ENCODE results near the gene KRTAP12-4. TPM values are rescaled to one million over a fixed set of nuclear protein-coding genes. Genes with fewer than 3 reads are reported as not detected.
A peak's percentile ranks its signal among the peaks of the same experiment; 100 is the strongest.
"Not testable (repeated sequence)": the region's sequence is repeated elsewhere in the genome, so short reads cannot be mapped to it uniquely, and the experiment has no call there.

Gene KRTAP12-4
- total RNA-seq, 4 donors from 2014 or later: not detected

DNA sequence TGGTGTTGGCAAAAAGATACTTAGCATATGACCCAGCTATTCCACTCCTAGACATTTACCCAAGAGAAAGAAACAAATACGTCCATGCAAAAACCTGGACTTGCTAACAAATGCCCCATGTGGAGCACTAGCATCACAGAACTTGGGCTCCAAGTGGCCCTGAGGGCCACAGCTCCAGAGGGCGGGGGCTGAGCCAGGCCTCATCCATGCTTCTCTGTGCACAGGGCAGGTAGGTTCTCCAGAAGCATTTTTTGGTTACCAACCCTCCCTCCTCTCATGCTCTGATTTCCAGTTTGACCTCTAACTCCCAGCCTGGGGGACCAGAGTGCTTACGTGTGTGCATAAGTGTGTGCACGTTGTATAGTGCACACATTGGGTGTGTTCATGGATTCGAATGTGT is 10.2 kb upstream of the KRTAP12-4 start:
- TF ChIP-seq, protein P1, sequence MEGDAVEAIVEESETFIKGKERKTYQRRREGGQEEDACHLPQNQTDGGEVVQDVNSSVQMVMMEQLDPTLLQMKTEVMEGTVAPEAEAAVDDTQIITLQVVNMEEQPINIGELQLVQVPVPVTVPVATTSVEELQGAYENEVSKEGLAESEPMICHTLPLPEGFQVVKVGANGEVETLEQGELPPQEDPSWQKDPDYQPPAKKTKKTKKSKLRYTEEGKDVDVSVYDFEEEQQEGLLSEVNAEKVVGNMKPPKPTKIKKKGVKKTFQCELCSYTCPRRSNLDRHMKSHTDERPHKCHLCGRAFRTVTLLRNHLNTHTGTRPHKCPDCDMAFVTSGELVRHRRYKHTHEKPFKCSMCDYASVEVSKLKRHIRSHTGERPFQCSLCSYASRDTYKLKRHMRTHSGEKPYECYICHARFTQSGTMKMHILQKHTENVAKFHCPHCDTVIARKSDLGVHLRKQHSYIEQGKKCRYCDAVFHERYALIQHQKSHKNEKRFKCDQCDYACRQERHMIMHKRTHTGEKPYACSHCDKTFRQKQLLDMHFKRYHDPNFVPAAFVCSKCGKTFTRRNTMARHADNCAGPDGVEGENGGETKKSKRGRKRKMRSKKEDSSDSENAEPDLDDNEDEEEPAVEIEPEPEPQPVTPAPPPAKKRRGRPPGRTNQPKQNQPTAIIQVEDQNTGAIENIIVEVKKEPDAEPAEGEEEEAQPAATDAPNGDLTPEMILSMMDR (IDR thresholded peaks at IDR 0.05): no peak
- Histone ChIP-seq H3K4me3 (no peak overlapping the region), H3K27me3 (peaks cover 3% of the 10 kb centered on the region), H3K4me1 (no peaks in the 10 kb centered on the region), H3K36me3 (no peaks in the 10 kb centered on the region), H3K9me3 (peaks cover 0 to 6% of the 10 kb centered on the region in 2 donors), H3K27ac (no peak overlapping the region)
- WGBS, 2 donors (ENCODE audit: low coverage in 1 of 2): 29 to 93% methylated on average over 1 to 5 of the region's 5 CpGs
- in situ Hi-C loops (cut with MboI; ENCODE audit: low pct_ligation_motif_present in 1 of 4, low pct_unique_long_range_greater_than_20kb in 1 of 4, low sequenced_read_pairs in 3 of 4) (no loop called here), intact Hi-C loops (cut with DNase I; ENCODE audit: low total_unique reads) (no loop called here)
- DNase-seq: no peak

DNA sequence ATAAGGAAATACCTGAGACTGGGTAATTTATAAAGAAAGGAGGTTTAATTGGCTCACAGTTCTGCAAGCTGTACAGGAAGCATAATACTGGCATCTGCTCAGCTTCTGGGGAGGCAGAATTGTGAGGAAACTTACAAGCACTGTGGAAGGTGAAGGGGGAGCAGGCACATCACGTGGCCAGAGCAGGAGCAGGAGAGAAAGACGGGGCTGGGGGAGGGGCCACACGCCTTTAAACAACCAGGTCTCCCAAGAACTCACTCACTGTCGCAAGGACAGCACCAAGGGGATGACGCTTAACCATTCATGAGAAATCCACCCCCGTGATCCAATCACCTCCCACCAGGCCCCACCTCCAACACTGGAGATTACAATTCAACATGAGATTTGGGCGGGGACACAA is 7.1 kb upstream of the KRTAP12-4 start:
- 44 to 47% methylated on average over 7 of the region's 7 CpGs for WGBS, 2 donors (ENCODE audit: low coverage in 1 of 2)
- intact Hi-C loops (cut with DNase I; ENCODE audit: low total_unique reads); H3K4me1 ChIP-seq; in situ Hi-C loops (cut with MboI; ENCODE audit: low pct_ligation_motif_present in 1 of 4, low pct_unique_long_range_greater_than_20kb in 1 of 4, low sequenced_read_pairs in 3 of 4); H3K36me3 ChIP-seq; DNase-seq; H3K9me3 ChIP-seq; H3K27ac ChIP-seq; H3K4me3 ChIP-seq: not testable (repeated sequence)
- H3K27me3 ChIP-seq: peaks cover 20% of the 10 kb centered on the region

DNA sequence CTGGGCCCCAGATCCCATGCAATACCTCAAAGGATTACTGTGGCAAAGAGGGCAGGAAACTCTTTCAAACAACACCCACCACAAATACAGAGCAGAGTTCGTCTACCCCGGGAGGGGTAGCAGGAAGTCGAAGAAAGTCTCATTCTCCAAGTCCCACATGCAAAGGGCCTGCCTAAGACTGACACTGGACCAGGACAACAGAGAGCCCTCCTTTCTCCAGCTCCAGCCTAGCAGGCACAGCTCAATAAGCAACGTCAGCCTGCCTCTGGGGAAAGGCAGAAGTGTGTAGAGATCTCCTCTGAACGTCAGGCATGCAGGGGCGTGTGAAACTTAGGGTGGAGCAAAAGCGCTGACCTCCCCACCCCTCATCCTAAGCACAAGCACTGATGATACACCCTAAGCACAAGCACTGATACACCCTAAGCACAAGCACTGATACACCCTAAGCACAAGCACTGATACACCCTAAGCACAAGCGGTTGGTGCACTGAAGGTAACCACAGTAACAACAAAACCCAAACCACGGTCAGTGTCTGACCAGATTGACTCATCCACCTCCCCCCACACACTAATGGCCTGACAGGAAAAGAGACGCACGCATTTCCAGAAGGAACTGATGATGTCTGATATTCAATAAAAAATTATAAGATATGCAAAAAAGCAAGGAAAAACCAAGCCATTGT is 4.6 kb upstream of the KRTAP12-4 start:
- TF ChIP-seq, protein P1 (IDR thresholded peaks at IDR 0.05): no peak
- TF ChIP-seq POLR2AphosphoS5 (IDR thresholded peaks at IDR 0.05) (no peak), POLR2A (IDR thresholded peaks at IDR 0.05) (no peak), EP300 (IDR thresholded peaks at IDR 0.05; ENCODE audit: low read depth) (no peak)
- Histone ChIP-seq H3K4me3 (no peak overlapping the region), H3K36me3 (no peaks in the 10 kb centered on the region), H3K27ac (no peak overlapping the region), H3K4me1 (no peaks in the 10 kb centered on the region), H3K9me3 (peaks cover 0 to 6% of the 10 kb centered on the region in 2 donors), H3K27me3 (peaks cover 20% of the 10 kb centered on the region)
- 44 to 55% methylated on average over 4 to 11 of the region's 11 CpGs for WGBS, 2 donors (ENCODE audit: low coverage in 1 of 2)
- intact Hi-C loops (cut with DNase I; ENCODE audit: low total_unique reads): no loop called here
- no peak for DNase-seq
- in situ Hi-C loops (cut with MboI; ENCODE audit: low pct_ligation_motif_present in 1 of 4, low pct_unique_long_range_greater_than_20kb in 1 of 4, low sequenced_read_pairs in 3 of 4): no loop called here

DNA sequence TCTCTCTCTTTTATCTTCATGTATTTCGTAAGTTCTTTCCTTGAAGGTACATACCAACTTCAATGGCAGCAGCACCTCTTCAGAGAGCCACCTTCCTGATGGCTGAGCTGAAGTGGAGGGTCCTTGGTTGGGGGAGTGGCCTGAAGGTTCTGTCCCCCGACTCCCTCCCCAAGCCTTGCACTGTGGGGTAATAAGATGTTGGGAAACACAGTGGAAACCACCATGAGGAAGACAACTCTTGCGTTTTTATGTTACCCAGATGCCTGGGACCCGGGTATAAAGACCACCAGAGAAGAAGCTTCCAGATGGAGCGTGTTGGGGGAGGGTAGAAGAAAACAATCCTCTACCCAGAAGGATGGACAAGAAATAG is 4.1 kb upstream of the KRTAP12-4 start:
- Histone ChIP-seq H3K36me3 (no peaks in the 10 kb centered on the region), H3K9me3 (peaks cover 0 to 6% of the 10 kb centered on the region in 2 donors), H3K27me3 (peaks cover 20% of the 10 kb centered on the region), H3K4me3 (no peak overlapping the region), H3K4me1 (no peaks in the 10 kb centered on the region), H3K27ac (peak overlapping the region in 2 of 4 donors; percentile 2 to 32)
- TF ChIP-seq EP300 (IDR thresholded peaks at IDR 0.05; ENCODE audit: low read depth) (no peak), POLR2A (IDR thresholded peaks at IDR 0.05) (no peak), POLR2AphosphoS5 (IDR thresholded peaks at IDR 0.05) (no peak)
- TF ChIP-seq, protein P1 (IDR thresholded peaks at IDR 0.05): no peak
- in situ Hi-C loops (cut with MboI; ENCODE audit: low pct_ligation_motif_present in 1 of 4, low pct_unique_long_range_greater_than_20kb in 1 of 4, low sequenced_read_pairs in 3 of 4): no loop called here
- intact Hi-C loops (cut with DNase I; ENCODE audit: low total_unique reads): no loop called here
- 72 to 80% methylated on average over 1 to 5 of the region's 5 CpGs for WGBS, 2 donors (ENCODE audit: low coverage in 1 of 2)
- DNase-seq: no peak
